Measurements from ENCODE around the gene C1orf53.
"Not testable (repeated sequence)": the region's sequence is repeated elsewhere in the genome, so short reads cannot be mapped to it uniquely, and the experiment has no call there.

C1orf53 gene

GRCh38 chr1:197921235-197922069 lies 19.0 kb downstream of the C1orf53 start:
- no peak for DNase-seq (ENCODE audit: low read depth)

DNA sequence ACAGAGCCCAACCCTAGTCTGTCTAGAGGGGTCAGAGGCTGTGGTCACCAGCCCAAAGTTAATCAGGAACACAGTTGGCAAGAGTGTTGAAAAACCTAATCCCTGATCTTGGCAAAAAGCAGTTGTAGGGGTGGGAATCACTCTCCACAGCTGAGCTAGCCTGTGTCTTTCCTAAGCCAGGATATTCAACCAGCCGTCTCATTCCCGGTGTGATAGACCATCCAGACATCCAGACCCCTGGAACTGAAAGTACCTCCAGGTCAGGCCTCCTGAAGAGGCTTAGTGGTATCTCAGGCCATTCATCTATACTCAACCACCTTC lies 19.6 kb downstream of the C1orf53 start:
- no peak for DNase-seq (ENCODE audit: low read depth)

GRCh38 chr1:197923038-197923437 lies 20.6 kb downstream of the C1orf53 start:
- DNase-seq (ENCODE audit: low read depth) = no peak

- DNase-seq (ENCODE audit: low read depth) = peak; percentile 76
These were observed 22.2 kb downstream of the C1orf53 start for GRCh38 chr1:197924516-197925123.

DNA sequence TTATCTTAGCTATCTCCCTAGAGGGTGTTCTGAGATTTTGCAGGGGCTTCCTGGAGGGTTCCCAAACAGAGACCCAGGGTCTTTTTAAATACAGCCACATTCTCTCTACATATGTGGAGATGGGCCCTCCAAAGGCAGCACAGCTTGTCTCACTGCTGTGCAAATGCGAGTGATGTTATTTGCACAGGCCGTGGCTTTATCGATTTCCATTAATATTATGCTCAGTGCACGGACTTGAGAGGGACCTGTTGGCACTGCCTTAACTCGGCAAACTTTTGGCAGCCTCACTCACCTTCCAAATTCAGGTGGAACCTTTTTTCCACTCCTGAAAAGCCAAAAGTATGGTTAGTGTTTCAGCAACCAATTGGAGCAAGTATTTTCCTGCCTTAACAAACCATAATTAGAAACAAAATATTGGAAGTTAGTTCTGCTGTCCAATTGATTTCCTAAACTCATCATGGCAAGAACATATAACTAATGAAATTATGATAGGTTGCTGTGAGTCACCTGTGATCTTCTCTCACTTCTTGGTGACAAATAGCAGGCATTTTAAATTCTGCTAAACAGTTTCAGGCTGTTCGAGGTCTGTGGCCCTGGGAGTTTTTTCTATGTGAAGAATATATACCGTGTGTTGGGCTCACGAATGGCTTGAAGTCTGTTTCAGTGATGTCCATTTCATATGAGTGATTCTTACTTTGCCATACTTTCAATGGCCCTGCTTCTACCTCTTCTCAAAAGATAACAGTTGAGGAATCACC lies 25.7 kb downstream of the C1orf53 start:
- no peak for DNase-seq (ENCODE audit: low read depth)

- peak; percentile 26 for DNase-seq (ENCODE audit: low read depth)
These were observed 26.5 kb downstream of the C1orf53 start for GRCh38 chr1:197928849-197929336.

GRCh38 chr1:197933016-197933415 lies 30.6 kb downstream of the C1orf53 start:
- no peak for DNase-seq (ENCODE audit: low read depth)

DNA sequence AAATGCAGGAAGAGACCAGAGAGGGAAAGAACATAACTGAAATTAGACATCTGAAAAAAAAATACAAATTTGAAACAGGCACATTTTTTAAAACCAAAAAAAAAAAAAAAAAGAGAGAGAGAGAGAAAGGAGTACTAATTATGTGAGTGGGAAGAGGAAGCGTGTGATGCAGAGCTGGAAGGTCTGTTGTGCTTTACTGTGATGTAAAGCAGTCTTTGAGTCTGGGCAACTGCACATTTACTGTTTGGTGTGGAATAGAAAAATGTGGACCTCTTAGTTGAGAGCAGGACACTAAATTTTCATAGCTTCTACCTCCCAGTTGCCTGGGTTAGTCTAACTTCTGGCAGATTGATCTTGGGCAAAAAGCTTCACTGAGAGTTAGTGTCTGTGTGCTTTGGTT lies 31.2 kb downstream of the C1orf53 start:
- DNase-seq (ENCODE audit: low read depth) = no peak

DNA sequence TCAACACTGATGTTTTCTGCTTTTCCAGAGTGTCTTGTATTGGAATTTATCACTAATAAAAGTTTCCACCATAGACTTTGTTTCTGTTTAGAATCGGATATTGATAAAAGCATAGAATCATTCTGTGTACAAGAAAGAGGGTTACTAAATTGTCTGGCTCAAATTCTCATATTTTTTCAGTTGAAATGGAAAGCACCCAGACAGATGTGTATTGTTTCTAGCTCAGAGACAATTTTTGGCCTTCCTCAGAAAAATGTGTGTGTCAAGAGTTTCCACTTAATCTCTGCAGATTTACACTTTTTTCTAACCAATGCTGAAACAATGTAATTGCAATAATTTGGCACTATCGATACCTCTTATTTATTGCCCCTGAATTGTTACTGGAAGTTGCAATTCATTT lies 35.0 kb downstream of the C1orf53 start:
- no peak for DNase-seq (ENCODE audit: low read depth)

- no peak for DNase-seq (ENCODE audit: low read depth)
These were observed 35.5 kb downstream of the C1orf53 start for GRCh38 chr1:197937892-197938291.

DNA sequence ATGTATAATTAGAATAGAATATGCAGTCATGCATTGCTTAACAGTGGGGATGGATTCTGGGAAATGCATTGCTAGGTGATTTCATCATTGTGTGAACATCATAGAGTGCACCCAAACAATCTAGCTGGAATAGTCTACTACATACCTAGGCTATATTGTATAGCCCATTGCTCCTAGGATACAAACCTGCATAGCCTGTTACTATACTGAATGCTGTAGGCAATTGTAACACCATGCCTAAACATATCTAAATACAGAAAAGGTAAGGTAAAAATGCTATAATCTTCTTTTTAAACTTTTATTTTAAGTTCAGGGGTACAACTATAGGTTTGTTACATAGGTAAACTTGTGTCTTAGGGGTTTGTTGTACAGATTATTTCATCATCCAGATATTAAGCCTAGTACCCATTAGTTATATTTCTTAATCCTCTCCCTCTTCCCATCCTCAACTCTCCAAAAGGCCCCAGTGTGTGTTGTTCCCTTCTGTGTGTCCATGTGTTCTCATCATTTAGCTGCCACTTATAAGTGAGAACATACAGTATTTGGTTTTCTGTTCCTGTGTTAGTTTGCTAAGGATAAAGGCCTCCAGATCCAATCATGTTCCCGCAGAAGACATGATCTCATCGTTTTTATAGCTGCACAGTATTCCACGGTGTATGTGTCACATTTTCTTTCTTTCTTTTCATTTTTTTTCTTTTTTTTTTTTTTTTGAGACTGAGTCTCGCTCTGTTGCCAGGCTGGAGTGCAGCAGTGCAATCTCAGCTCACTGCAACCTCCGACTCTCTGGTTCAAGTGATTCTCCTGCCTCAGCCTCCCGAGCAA lies 36.9 kb downstream of the C1orf53 start:
- peak; percentile 14 for DNase-seq (ENCODE audit: low read depth)

DNA sequence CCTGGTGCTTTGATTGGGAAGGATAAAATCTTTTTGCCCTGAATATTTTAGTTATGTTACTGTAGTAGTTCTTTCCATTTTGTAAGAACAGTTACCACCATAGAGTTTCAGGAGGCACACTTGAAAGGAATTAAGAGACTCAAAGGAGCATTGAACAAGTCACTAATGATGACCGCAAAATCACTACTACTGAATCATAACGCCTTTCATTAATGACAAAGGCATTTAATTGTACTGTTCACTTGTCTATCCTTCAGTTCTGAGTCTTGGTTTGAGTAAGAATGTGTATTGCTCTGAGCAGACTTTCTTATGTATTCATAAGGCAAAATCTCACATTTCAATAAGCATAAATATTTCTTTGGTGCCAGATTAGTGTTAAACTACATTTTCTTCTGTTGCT lies 39.6 kb downstream of the C1orf53 start:
- DNase-seq (ENCODE audit: low read depth) = no peak

DNA sequence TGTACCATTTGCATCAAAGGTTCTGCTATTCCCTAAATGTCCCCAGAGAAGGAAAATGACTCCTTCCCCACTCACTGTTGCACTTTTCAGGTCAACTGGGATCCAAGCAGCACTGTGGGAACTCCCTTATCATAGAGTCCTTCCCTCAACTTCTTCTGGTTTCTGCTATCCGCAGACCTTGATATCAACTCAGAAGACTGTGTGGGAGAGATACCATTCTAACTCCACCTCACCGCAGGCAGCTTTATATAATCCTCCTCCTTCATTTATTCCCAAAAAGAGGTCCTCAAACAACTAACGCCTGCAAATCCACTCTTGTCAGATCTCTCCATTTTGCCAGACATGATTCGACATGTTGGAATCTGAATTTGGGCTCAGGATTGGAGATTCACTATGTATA lies 42.1 kb downstream of the C1orf53 start:
- DNase-seq (ENCODE audit: low read depth) = no peak

DNA sequence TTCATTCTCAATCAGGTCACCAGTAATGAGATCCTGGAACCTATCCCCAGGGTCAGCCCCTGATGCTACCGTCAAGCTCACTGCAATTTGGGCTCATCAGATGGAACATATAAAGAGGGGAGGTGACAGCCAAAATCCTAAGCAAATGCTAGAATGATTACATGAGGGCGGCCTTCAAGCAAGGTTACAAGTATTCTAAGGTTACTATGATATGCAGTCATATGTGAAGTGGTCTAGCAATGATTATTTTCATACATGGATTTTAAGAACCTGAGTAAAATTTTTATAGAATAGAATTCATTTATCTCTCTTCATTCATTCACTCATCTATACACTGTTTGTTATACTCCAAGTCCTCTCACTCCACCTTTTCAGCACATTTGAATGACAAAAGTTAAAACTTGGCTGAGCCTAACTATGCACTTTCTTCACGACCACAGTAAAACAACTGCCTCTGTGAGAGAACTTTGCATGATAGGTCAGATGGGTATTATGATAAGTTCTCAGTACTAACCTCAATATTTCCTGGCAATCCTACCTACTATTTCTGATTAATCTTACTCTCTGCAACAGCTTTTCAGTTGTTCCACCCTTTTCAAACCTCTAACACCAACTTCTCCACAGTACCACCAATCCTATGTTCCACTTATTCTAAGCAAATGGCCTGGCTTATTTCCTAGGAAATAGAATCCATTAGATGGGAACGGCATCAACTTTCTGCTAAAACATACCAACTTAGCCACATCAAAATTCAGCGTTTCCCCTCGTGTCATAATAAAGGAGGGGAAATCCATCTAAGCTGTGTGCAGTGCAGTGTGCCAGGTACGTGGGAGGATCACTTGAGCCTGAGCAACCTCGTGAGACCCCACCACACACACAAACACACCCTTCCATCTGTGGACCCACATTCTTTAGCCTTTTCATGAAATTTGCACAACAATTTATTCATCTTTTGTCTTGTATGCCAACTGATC lies 46.8 kb downstream of the C1orf53 start:
- DNase-seq (ENCODE audit: low read depth) = no peak

DNA sequence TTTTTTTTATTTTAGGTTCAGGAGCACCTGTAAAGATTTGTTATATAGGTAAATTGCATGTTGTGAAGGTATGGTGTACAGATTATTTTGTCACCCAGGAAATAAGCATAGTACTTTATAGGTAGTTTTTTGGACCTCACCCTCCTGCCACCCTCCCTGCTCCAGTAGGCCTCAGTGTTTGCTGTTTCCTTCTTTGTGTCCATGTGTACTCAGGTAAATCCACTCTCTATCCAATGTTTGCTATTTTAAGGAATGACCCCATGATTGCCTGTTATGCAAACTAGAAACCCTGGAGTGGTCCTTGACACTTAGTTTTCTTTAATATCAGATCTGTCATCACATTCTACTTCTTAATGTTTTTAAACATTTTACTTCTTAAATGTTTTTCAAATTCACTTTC lies 48.7 kb downstream of the C1orf53 start:
- DNase-seq (ENCODE audit: low read depth) = no peak

DNA sequence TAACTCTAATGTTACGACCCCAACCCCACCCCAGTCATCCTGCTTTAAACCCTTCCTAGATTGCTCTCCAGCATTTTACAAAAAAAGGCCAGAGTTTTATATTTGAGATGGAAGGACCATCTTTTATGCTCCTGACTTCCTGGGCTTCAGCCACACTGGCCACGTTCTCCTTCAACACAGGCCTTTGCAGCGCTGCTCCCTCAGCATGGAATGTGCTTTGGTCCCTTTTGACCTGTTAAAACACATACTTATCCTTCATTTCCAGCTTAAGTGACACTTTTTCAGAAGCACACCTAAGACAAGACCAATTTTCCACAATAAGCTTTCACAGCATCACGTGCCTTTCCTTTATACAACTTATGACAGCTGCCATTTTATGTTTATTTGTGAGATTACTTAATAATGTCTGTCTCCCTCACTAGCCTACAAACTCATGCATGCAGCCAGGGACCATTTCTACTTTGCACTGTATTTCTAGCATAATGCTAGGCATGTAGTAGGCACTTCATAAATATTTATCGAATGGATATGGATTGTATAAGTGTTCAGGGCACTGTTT lies 49.3 kb downstream of the C1orf53 start:
- DNase-seq (ENCODE audit: low read depth) = no peak

DNA sequence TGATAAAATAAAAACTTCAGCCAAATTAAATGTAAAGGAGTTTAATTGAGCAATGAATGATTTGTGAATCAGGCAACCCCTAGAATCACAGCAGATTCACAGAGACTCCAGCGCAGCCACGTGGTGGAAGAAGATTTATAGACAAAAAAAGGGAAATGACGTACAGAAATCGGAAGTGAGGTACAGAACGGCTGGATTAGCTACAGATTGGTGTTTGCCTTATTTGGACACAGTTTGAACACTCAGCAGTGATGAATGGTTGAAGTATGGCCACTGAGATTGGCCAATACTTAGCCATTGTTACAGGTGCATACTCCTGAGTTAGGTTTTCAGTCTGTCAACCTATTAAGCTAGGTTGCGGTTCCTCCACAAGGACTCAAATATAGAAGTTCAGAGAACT lies 51.0 kb downstream of the C1orf53 start:
- DNase-seq (ENCODE audit: low read depth) = not testable (repeated sequence)

GRCh38 chr1:197954718-197955418 lies 52.4 kb downstream of the C1orf53 start:
- DNase-seq (ENCODE audit: low read depth) = no peak

- no peak for DNase-seq (ENCODE audit: low read depth)
These were observed 53.3 kb downstream of the C1orf53 start for GRCh38 chr1:197955486-197956394.
